ENCODE results near the gene SYPL1.
A peak's percentile ranks its signal among the peaks of the same experiment; 100 is the strongest.

SYPL1 gene

DNA sequence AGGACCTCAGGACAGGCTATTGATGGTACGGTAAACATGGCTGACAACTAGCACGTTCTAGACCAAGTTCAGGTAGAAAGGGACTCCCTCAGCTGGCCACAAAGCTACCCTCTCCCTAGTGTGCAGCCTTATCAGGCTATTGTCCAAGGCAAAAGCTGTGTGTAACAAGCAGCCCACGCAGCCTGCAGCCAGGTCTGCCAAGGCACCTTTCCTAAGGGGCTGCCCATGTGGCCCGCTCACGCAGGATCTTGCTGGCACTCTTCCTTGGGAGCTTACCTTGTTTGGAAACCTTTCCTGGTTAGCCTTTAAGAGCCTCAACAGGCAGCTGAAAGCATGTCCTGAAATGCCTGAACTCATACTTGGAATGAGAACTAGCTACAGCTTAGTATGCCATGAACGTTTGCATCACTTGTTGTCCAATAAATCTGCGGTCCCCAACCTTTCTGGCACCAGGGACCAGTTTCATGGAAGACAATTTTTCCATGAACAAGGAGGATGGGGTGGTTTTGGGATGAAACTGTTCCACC is 51.7 kb downstream of the SYPL1 start:
- Histone ChIP-seq H3K4me2 (ENCODE audit: low read length) (peak overlapping the region; percentile 89), H3K79me2 (ENCODE audit: control insufficient read depth, low read length) (peaks cover 8% of the 10 kb centered on the region), H3K4me3 (ENCODE audit: low read length) (peak overlapping the region; percentile 56), H4K20me1 (ENCODE audit: control insufficient read depth, insufficient read depth, low read depth, low read length) (no peaks in the 10 kb centered on the region), H3K27ac (ENCODE audit: low read depth, low read length) (peak overlapping the region; percentile 97), H3K9me3 (ENCODE audit: control insufficient read depth, insufficient read depth, low read length) (peaks cover 18% of the 10 kb centered on the region), H3K36me3 (ENCODE audit: control insufficient read depth, low read length) (peaks cover 32% of the 10 kb centered on the region), H3K9me2 (replicated peaks; ENCODE audit: control insufficient read depth, low read length) (no peaks in the 10 kb centered on the region), H3K27me3 (ENCODE audit: control insufficient read depth, low read length) (no peaks in the 10 kb centered on the region), H3K4me1 (ENCODE audit: control insufficient read depth, low read length) (peaks cover 96% of the 10 kb centered on the region), H3F3A (ENCODE audit: control insufficient read depth, insufficient read depth) (peaks cover 68% of the 10 kb centered on the region)
- TF ChIP-seq, protein P1, sequence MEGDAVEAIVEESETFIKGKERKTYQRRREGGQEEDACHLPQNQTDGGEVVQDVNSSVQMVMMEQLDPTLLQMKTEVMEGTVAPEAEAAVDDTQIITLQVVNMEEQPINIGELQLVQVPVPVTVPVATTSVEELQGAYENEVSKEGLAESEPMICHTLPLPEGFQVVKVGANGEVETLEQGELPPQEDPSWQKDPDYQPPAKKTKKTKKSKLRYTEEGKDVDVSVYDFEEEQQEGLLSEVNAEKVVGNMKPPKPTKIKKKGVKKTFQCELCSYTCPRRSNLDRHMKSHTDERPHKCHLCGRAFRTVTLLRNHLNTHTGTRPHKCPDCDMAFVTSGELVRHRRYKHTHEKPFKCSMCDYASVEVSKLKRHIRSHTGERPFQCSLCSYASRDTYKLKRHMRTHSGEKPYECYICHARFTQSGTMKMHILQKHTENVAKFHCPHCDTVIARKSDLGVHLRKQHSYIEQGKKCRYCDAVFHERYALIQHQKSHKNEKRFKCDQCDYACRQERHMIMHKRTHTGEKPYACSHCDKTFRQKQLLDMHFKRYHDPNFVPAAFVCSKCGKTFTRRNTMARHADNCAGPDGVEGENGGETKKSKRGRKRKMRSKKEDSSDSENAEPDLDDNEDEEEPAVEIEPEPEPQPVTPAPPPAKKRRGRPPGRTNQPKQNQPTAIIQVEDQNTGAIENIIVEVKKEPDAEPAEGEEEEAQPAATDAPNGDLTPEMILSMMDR (IDR thresholded peaks at IDR 0.05; ENCODE audit: low read depth, low read length, poor library complexity, severe bottlenecking): no peak
- no peak for TF ChIP-seq EZH2phosphoT487 (IDR thresholded peaks at IDR 0.05; ENCODE audit: borderline replicate concordance, low read length)

DNA sequence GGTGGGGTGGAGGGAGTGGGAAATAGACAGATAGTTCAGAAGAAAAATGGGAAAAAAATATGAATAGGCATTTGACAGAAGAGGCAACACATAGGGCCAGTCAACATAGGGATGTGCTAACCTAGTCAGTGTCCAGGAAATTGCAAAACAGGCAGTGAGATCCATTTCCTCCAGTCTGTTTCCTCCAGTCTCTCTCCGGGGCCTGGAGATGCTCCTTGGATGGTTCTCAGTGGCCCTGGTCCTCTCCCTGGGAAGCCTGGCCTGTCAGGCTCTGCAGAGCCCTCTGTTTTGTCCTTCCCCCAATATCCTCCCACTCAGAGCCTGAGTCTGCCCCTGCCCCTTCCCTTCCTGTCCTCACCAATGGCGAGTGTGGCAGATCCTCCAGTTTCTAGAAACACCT is 52.6 kb downstream of the SYPL1 start:
- H3K4me1 ChIP-seq (ENCODE audit: control insufficient read depth, low read length): peaks cover 96% of the 10 kb centered on the region
- no peaks in the 10 kb centered on the region for H3K27me3 ChIP-seq (ENCODE audit: control insufficient read depth, low read length)
- peaks cover 17% of the 10 kb centered on the region for H3K79me2 ChIP-seq (ENCODE audit: control insufficient read depth, low read length)
- peaks cover 66% of the 10 kb centered on the region for H3F3A ChIP-seq (ENCODE audit: control insufficient read depth, insufficient read depth)
- H3K9me2 ChIP-seq (replicated peaks; ENCODE audit: control insufficient read depth, low read length): no peaks in the 10 kb centered on the region
- H3K36me3 ChIP-seq (ENCODE audit: control insufficient read depth, low read length): peaks cover 35% of the 10 kb centered on the region
- peak overlapping the region; percentile 97 for H3K27ac ChIP-seq (ENCODE audit: low read depth, low read length)
- H3K4me3 ChIP-seq (ENCODE audit: low read length): peak overlapping the region; percentile 67
- H3K9me3 ChIP-seq (ENCODE audit: control insufficient read depth, insufficient read depth, low read length): peaks cover 18% of the 10 kb centered on the region
- no peak for TF ChIP-seq EZH2phosphoT487 (IDR thresholded peaks at IDR 0.05; ENCODE audit: borderline replicate concordance, low read length)
- TF ChIP-seq, protein P1 (IDR thresholded peaks at IDR 0.05; ENCODE audit: low read depth, low read length, poor library complexity, severe bottlenecking): no peak
- no peaks in the 10 kb centered on the region for H4K20me1 ChIP-seq (ENCODE audit: control insufficient read depth, insufficient read depth, low read depth, low read length)
- H3K4me2 ChIP-seq (ENCODE audit: low read length): peak overlapping the region; percentile 89

DNA sequence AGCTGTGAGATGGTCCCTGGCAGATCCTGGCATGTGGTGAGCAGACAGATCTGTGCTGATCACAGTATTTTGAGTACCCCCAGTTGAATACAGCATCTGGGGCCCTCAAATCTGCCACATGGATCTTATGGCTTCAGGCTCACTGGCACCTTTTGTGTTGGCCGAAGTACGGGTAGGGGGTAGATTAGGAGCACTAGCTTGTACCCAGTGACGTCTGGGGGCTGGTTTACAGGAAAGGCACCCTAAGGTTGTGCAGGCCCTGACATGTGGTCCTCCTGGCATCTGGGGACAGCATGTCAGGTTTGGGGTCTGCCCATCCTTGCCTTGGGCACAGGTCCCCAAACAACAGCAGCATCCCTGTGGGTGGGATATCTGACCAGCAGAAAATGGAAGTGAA is 53.2 kb downstream of the SYPL1 start:
- H3K27ac ChIP-seq (ENCODE audit: low read depth, low read length): peak overlapping the region; percentile 97
- peaks cover 35% of the 10 kb centered on the region for H3K36me3 ChIP-seq (ENCODE audit: control insufficient read depth, low read length)
- peak overlapping the region; percentile 89 for H3K4me2 ChIP-seq (ENCODE audit: low read length)
- peaks cover 21% of the 10 kb centered on the region for H3K79me2 ChIP-seq (ENCODE audit: control insufficient read depth, low read length)
- H3K9me3 ChIP-seq (ENCODE audit: control insufficient read depth, insufficient read depth, low read length): peaks cover 18% of the 10 kb centered on the region
- H3F3A ChIP-seq (ENCODE audit: control insufficient read depth, insufficient read depth): peaks cover 61% of the 10 kb centered on the region
- no peaks in the 10 kb centered on the region for H4K20me1 ChIP-seq (ENCODE audit: control insufficient read depth, insufficient read depth, low read depth, low read length)
- peaks cover 96% of the 10 kb centered on the region for H3K4me1 ChIP-seq (ENCODE audit: control insufficient read depth, low read length)
- peak overlapping the region; percentile 67 for H3K4me3 ChIP-seq (ENCODE audit: low read length)
- H3K27me3 ChIP-seq (ENCODE audit: control insufficient read depth, low read length): no peaks in the 10 kb centered on the region
- H3K9me2 ChIP-seq (replicated peaks; ENCODE audit: control insufficient read depth, low read length): no peaks in the 10 kb centered on the region
- TF ChIP-seq EZH2phosphoT487 (IDR thresholded peaks at IDR 0.05; ENCODE audit: borderline replicate concordance, low read length): no peak
- TF ChIP-seq, protein P1 (IDR thresholded peaks at IDR 0.05; ENCODE audit: low read depth, low read length, poor library complexity, severe bottlenecking): no peak

Data from DOHH2 (cell line).